H1 (cell line): ENCODE results near the gene IFNAR2. TPM values are rescaled to one million over a fixed set of nuclear protein-coding genes. Genes with fewer than 3 reads are reported as not detected.

Experiments used
- BCL11A ChIP-seq, 2 experiments: IDR thresholded peaks; one replicate each; pipeline ENCODE4 v1.6.1; 2011; ENCODE audit warnings: low read depth in 2 of 2, low read length in 2 of 2, mild to moderate bottlenecking in 2 of 2
- CHD7 ChIP-seq: fragments of 300-600 bp; sonication (generic); IDR thresholded peaks from 2 replicates; pipeline ENCODE4 v1.7.1; 2012; ENCODE audit warnings: low read length, moderate library complexity, mild to moderate bottlenecking, inconsistent platforms; ENCODE audit not compliant: insufficient replicate concordance
- HDAC2 ChIP-seq, 2 experiments: fragments of 300-600 bp in 1 of 2; sonication (generic) in 1 of 2; IDR thresholded peaks; 2 replicates each; pipeline ENCODE4 v1.6.1; 2011 to 2012; ENCODE audit warnings: low read depth in 2 of 2, low read length in 2 of 2, mild to moderate bottlenecking in 2 of 2, moderate library complexity in 2 of 2, borderline replicate concordance in 1 of 2, inconsistent platforms in 1 of 2
- JUND ChIP-seq: IDR thresholded peaks from 2 replicates; pipeline ENCODE4 v1.6.1; 2011; ENCODE audit warnings: mild to moderate bottlenecking, improper control_type of control experiment, low read length
- NANOG ChIP-seq: IDR thresholded peaks from 2 replicates; pipeline ENCODE4 v1.6.1; 2011; ENCODE audit warnings: low read length, low read depth, mild to moderate bottlenecking, inconsistent platforms; ENCODE audit not compliant: insufficient read depth, poor library complexity, severe bottlenecking
- NRF1 ChIP-seq: IDR thresholded peaks from 2 replicates; pipeline ENCODE4 v1.6.1; 2011; ENCODE audit warnings: mild to moderate bottlenecking, low read depth, low read length, improper control_type of control experiment
- SAP30 ChIP-seq: fragments of 300-600 bp; sonication (generic); IDR thresholded peaks from 2 replicates; pipeline ENCODE4 v1.7.1; 2012; ENCODE audit warnings: low read length, moderate library complexity, mild to moderate bottlenecking, inconsistent platforms; ENCODE audit not compliant: insufficient read depth, insufficient replicate concordance
- ZNF274 ChIP-seq: IDR thresholded peaks from 2 replicates; pipeline ENCODE4 v1.7.0; 2012; ENCODE audit warnings: low read length, borderline replicate concordance; ENCODE audit errors: extremely low read depth
- polyA plus RNA-seq, 7 experiments: library from polyadenylated mRNA; depleted of rRNA in 3 of 7; stranded (reverse) in 5 of 7; unstranded in 2 of 7; fragments of >200 nt in 5 of 7; fragments of 200-250 nt in 2 of 7; gene quantifications; 1 replicate in 5 of 7; 2 replicates in 1 of 7; 4 replicates in 1 of 7; pipeline versions ENCODE4 v1.2.1 to v1.2.3, GENCODE V29; 2011 to 2013; ENCODE audit warnings: missing spikeins in 2 of 7, mixed read lengths in 2 of 7
- total RNA-seq: library from RNA; stranded (reverse); fragmentation: NEBNext Ultra II Directional; extraction: Animal tissue kit (Norgen Biotek cat#: 25700); gene quantifications from 2 replicates; pipeline ENCODE4 v1.2.1, GENCODE V29; 2021
- TF ChIP-seq, protein P1 (sequence below): IDR thresholded peaks from 2 replicates; pipeline ENCODE4 v1.6.1; 2011; ENCODE audit warnings: low read length, improper control_type of control experiment
- TF ChIP-seq, protein P2 (sequence below): IDR thresholded peaks from 2 replicates; pipeline ENCODE4 v1.6.1; 2012; ENCODE audit warnings: inconsistent platforms

Gene IFNAR2
- total and polyA plus RNA-seq, 2 of the 8 experiments (the other 6 are each of a cell fraction or from before 2014, with no cell fraction given), result 12.2 to 16.1 TPM

DNA sequence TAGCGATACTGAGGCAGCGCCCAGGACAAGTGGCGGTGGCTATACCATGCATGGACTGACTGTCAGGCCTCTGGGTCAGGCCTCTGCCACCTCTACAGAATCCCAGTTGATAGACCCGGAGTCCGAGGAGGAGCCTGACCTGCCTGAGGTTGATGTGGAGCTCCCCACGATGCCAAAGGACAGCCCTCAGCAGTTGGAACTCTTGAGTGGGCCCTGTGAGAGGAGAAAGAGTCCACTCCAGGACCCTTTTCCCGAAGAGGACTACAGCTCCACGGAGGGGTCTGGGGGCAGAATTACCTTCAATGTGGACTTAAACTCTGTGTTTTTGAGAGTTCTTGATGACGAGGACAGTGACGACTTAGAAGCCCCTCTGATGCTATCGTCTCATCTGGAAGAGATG, 33.2 kb downstream of the IFNAR2 start (continued):
- TF ChIP-seq CHD7, result no peak
- no peak for TF ChIP-seq SAP30
- TF ChIP-seq HDAC2 (IDR thresholded peaks at IDR 0.05; ENCODE audit: borderline replicate concordance in 1 of 2, low read depth in 2 of 2, low read length in 2 of 2), result no peak
- no peak for TF ChIP-seq NRF1
- TF ChIP-seq NANOG, result no peak
- TF ChIP-seq, protein P1, sequence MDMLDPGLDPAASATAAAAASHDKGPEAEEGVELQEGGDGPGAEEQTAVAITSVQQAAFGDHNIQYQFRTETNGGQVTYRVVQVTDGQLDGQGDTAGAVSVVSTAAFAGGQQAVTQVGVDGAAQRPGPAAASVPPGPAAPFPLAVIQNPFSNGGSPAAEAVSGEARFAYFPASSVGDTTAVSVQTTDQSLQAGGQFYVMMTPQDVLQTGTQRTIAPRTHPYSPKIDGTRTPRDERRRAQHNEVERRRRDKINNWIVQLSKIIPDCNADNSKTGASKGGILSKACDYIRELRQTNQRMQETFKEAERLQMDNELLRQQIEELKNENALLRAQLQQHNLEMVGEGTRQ, result no peak
- no peak for TF ChIP-seq ZNF274
- TF ChIP-seq JUND, result no peak
- TF ChIP-seq BCL11A (IDR thresholded peaks at IDR 0.05; ENCODE audit: low read depth in 2 of 2, low read length in 2 of 2), result no peak
- TF ChIP-seq, protein P2, sequence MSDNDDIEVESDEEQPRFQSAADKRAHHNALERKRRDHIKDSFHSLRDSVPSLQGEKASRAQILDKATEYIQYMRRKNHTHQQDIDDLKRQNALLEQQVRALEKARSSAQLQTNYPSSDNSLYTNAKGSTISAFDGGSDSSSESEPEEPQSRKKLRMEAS, result no peak
